OCI-M2 (cell line): Measurements from ENCODE around the gene HBS1L.
A peak's percentile ranks its signal among the peaks of the same experiment; 100 is the strongest.
"Not testable (repeated sequence)": the region's sequence is repeated elsewhere in the genome, so short reads cannot be mapped to it uniquely, and the experiment has no call there.

ENCODE experiments used
- DNase-seq: peaks from one replicate; lab custom pipeline; 2025; ENCODE audit not compliant: unreplicated experiment; lab: John Stamatoyannopoulos, UW

Gene HBS1L

DNA sequence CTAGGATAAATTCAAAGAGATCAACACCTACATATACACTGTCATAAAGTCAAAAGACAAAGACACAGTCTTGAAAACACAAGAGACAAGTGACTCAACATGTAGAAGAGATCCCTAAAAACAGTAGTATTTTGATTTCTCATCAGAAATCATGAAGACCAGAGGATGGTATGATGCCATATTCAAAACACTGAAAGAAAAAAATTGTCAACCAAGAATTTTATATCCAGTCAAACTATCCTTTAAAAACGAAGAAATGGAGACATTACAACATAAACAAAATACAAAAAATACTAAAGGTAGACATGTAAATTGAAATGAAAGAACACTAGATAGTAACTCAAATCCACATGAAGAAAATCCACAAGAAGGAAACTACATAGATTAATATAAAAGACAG is 27.3 kb upstream of the HBS1L start:
- DNase-seq = no peak

DNA sequence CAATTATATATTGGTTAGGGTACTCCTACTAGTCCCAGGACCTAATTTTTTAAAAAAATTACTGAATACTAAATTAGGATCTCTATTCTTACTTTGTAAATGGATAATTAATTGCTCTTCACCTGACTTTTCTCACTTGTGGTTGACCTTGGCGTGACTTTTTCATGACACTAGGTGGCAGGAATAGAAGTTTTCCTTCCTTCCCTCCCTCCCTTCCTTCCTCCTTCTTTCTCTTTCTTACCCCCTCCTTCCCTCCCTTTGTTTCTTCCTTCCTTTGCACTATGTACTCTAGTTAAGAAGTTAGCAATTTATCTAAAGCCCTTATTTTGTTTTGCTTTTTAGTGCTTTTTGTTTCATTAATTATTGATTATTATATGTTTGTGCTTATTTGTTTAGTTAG is 20.4 kb upstream of the HBS1L start:
- peak; percentile 88 for DNase-seq

DNA sequence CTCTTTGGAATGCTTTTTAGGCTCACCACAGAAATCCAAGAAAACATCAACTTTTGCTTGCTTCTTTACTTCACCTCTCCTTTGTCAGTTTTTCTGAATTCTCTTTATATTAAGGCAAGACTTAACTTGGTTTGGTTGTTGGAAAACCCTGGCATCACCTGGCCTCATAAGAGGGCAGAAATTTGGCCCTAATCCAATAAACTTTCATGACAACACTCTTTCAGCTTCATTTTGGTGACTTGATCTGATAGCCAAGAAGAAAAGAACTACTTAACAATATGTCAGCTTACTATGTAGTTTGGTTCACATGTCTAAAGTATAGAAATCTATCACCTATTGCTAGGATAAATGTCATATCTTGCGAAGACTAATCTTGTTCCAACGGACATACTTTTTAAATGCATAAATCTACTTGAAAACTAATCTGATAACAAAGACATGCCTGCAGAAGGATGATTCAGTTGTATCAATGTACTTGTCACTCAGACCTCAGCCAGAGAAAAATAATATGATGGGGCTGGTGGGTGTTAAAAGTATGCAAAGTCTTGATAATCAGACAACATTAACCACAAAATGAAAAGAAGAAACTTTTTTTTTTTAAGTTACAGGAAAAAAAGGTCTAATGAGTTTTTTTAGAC is 19.3 kb upstream of the HBS1L start:
- peak; percentile 80 for DNase-seq

DNA sequence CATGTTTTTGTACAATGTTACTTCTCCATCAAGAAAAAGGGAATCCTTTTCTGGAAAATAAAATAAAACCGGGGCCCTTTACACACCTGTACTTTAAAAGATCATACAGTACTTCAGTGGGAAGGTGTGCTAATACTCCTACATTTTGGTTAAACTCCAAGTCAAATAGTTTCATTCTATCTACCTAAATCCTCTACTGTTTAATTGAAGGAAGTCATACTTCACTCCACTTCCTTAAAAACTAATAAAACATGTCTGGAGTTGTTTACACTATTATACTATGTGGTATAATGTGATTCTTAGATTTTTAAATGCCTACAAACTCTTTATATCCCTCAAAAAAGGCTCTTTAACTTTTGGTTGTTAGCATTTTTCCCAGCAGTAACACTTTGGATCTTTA is 18.6 kb upstream of the HBS1L start:
- no peak for DNase-seq

DNA sequence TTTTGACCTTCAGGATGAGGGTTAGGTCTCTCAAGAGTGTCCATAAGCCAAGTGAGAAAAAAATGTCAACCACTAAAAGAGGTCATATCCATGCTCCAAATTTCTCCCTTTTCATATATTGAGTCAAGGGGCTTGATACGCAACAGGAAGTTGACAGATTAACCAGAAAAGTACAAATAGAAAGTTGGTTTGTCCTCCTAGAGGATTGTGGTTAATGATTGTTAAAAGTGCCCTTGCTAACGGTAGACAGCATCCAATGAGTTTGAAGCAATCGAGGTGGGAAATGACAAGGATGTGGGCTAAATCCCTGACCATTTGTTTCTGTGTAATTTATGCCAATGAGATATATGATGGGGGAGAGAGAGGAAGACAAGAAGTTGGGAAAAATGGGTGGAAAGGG is 18.1 kb upstream of the HBS1L start:
- DNase-seq = no peak

DNA sequence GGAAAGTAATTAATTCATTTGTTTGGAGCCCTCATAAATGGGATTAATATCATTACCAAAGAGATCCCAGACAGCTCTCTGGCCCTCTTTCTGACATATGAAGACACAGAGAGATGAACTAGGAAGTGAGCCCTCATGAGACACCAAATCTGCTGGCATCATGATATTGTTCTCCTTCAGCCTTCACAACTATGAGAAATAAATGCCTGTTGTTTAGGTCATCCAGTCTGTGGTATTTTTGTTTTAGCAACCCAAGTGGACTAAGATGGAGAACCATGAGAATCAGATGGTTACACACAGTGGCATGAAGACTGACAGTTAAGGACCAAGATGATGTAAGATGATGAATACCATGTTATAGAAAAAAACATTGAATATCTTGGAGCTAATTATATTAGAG is 16.9 kb upstream of the HBS1L start:
- DNase-seq = no peak

DNA sequence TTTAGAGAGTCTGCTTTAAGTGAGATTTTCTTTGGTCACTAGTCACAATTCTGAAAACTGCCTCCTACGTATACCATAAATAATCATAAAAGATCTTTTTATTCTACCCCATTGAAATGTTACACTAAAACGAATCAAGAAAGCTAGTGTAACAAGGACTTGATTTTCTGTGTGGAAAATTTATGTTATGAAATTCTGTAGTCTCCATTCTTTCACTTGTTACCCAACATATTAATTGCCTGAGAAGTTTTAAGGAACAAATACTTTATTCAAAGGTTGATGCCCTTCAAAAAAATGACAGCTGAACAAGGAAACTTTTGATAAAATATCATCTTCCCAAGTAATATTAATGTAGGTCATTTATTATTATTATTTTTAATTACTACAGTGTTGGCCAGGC is 13.3 kb upstream of the HBS1L start:
- no peak for DNase-seq

DNA sequence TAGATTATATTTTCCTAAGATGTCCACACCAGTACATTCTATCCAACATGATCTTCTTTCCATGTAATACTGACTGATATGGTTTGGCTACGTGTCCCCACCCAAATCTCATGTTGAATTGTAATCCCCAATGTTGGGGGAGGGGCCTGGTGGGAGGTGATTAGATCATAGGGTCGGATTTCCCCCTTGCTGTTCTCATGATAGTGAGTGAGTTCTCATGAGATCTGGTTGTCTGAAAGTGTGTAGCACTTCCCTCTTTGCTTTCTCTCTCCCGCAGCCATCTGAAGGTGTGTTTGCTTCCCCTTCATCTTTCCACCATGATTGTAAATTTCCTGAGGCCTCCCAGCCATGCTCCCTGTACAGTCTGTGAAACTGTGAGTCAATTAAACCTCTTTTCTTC is 12.2 kb upstream of the HBS1L start:
- no peak for DNase-seq

DNA sequence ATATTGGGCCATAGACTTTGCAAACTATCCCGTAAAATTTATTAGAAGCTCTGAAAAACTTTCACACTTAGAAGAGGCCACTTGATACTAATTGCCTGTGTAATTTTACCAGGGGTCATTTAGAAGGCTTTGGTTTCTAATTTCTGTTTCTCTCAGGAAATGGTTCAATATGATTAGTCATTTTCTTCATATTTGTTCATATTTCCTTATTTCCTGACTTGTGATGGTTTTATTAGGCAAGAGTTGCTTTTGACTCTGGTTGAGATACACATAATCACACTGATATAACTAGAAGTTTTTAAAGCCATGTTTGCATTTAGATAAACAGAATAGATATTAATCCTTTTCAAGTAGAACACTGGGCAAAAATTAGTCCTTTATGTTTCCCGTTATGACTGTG is 11.8 kb upstream of the HBS1L start:
- DNase-seq = no peak

DNA sequence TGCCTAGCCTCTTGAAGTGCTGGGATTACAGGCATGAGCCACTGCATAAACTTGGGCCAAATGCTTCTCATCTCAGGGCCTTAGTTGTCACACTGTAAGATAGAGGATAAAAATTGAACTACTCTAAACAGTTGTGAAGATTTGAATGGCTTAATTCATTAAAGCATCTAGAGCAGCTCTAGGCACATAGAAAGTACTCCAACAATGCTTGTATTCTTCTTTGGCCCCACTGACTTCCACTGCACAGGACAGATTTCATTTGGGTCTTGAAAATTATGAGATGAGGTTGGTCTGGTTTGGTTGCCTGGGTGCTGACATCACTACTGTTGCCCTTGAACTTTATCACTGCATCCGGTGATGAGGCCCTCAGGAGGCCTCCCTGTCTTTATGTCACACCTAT is 10.0 kb upstream of the HBS1L start:
- no peak for DNase-seq

DNA sequence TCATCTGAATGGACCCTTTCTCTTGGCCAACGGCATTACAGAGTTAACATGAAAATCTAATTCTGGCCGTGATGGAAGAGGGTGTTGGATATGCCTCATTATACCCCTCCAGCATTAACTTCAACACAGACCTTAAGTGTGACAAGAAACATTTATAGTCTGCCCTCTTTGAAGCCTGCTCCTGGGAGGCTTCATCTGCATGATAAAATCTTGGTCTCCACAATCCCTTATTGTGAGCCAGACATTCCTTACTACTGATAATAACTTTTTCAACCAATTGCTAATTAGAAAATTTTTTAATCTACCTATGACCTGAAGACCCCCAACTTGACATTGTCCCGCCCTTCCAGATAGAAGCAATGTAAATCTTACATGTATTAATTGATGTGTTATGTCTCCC is 9.3 kb upstream of the HBS1L start:
- no peak for DNase-seq

DNA sequence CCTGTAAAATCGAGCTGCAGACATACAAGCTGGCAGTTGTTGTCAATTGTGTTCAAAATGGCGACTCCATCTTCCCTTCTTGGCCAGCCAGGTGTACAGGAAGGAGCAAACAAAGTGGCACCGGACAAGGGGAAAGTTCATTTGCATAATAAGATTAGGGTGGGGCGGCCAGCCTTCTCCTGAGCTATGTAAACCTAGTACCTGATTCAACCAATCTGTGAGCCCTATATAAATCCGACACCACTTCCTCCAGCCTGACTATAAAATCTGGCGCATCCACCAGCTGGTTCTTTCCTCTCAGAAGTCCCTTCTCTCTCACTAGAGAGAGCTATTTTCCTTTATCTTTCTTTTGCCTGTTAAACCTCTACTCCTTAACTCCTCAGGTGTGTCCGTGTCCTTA is 8.1 kb upstream of the HBS1L start:
- DNase-seq = no peak

DNA sequence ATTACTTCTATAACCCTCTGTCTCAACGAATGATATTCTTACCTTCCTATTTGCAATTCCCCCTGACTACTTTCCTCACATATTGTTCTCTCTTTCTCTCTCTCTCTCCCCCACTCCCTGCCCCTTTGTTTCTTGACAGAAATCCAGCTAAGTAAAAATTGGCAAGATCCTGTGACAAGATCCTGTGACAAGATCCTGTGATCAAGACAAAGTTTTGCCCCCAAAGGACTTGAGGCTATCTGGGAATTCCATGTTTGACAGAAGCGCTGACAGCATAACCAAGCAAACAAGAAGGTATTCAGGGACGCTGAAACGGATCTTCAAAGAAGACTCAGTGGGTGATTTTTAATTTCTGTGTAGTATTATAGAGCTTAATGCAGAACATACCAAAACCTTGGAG is 5.5 kb upstream of the HBS1L start:
- DNase-seq = no peak

DNA sequence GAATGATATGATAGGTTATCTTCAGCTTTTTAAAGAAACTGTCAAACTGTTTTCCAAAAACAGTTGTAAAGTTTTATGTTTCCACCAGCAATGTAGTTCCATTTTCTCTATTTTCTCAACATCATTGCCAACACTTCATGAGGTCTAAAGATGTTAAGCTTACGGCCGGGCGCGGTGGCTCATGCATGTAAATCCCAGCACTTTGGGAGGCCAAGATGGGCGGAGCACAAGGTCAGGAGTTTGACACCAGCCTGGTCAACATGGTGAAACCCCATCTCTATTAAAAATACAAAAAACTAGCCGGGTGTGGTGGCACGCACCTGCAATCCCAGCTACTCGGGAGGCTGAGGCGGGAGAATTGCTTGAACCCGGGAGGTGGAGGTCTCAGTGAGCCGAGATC is 3.7 kb upstream of the HBS1L start:
- not testable (repeated sequence) for DNase-seq

DNA sequence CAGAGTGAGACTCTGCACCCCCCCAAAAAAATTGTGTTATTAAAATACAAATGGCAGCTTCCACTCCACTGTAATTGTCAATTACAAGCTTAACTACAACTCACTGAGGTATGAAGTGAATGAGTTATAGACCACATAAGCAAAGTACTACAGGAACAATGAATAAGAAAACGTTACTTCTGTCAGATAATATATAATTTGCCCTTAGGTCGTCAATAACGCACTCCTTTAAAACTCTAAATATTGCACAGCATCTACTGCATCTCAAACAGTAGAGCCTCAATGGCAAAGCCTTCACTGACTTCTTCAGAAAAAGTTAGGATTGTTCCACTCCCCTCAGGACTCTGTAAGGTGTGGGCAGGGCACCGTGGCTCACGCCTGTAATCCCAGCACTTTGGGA is 2.0 kb upstream of the HBS1L start:
- no peak for DNase-seq

DNA sequence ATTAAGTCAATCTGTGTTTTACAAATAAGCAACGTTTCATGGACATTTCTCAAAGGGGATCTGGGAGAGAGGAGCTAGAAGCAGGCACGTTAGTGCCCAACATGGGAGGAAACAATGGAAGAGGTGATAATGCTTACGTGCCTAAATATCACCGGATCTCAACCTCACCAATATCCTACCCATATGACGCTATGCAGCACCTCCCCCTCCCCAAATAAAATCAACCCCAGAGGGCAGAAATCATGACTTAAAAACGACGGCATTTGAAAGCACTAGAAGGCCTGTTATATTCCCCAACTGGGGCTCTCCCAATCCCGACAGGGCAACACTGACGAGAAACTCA is 425 bp downstream of the HBS1L start:
- no peak for DNase-seq

DNA sequence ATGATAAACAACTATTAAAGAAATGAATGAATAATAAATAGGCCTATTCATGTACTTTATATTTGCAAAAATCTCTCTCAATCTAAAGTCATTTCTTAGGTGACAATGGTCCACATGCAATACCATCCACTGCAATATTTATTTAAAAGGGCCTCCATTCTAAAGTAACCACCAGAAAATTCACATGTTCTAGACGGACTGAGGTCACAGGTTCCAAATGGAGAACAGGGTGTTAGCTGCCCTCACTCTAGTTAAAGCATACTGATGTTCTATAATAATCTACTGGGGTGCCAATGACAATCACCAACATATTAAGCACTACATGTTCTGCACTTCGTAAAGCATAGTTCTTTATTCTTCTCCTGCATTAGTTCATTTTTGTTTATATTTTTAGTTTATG is 1.2 kb downstream of the HBS1L start:
- no peak for DNase-seq

DNA sequence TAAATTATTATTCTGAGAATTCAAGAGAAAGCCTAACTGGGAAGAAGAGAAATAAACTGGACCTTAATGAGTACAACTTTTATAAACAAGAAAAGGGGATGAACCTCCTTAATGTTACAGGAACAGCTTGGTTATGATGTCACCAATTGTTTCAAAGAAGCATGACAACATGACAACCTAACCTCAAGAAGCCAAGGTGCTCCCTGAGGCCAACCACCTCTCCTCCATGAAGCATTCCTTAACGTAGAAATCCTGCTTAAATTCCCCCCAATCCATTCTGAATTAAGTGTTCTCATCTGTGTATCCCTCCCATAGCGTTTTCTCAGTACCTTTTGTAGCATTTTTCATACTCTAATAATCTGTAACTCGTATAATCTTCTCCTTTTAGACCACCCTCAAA is 1.7 kb downstream of the HBS1L start:
- DNase-seq = no peak

DNA sequence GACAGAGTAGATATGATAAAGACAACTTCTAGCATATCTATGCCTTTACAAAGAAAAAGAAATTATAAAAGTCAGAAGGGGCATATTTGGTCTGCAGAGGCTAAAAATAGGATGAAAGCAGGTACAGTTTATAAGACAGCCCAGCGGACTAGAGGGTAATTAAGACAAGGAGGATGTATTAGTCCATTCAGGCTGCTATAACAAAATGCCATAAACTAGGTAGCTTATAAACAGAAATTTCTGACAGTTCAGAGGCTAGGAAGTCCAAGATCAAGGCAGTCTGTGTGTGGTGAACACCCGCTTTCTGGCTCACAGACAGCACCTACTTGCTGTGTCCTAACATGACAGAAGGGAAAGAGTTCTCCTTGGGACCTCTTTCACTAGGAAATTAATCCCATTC is 5.7 kb downstream of the HBS1L start:
- DNase-seq = no peak

DNA sequence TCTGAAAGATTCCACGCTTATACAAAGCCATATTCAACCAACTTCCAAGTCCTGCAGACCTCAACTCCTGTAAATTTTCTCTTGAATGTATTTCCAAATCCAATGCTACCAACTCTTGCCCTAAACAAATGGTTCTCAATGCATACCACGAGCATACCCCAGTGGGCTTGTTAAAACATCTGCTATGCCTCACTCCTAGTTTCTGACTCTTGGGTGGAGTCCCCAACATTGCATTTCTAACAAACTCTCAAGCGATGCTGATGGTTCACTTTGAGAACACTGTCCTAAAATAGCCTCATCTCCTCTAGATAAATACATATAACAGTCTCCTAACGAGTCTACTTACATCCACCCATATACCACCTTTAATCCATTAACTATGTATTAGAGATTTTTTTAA is 7.3 kb downstream of the HBS1L start:
- no peak for DNase-seq

DNA sequence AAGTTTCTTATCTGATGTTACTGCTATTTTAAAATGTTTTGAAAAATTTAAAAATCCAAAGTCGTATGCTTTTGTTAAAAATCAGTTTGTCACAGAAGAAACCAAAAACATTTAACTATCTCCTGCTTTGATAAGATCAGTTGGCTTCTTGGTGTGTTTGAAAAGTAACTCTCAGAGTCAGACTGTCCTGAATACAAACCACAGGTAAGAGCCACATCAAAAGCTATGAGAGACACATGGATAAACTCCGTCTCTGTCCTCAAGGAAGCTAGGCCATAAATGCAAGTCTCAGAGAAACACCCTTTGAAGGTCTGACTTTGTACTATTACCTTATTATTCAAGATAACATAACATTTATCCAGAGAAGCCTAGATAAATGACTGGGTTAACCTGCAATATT is 7.7 kb downstream of the HBS1L start:
- DNase-seq = no peak

DNA sequence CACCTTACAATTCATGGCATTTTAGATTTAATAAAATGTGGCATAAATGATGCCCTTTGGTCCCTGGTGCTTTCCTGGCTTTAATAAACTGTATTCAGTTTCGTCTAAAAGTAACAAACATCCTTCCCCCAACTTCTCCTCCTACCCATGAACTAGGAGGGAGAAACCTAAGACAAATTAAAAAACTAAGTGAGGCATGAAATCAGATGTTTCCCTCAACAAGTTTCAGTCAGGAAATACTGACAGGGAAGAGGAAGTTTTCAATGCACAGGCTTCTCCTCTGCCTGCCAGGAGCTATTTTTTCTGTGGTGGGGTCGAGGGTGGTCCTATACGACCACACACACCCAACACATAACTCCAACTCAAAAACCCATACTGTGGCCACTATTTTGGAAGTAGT is 10.0 kb downstream of the HBS1L start:
- no peak for DNase-seq

DNA sequence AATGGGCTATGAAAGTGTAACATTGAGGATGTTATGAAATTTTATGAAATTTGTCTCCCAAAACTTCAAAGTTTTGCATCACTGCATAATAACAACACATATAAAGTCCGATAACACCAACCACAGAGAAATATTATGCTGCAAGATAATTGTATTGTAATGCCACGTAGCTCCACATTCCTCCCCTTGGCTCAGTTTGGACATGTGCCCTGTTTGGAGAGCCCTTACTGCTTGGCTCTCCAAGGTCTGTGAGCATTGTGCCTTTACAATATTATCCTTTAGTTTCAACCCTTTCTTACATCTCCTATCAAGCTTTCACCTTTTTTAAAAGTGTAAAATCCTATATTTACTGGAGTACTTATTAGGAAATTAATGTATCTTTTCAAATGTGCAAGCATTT is 10.8 kb downstream of the HBS1L start:
- no peak for DNase-seq

DNA sequence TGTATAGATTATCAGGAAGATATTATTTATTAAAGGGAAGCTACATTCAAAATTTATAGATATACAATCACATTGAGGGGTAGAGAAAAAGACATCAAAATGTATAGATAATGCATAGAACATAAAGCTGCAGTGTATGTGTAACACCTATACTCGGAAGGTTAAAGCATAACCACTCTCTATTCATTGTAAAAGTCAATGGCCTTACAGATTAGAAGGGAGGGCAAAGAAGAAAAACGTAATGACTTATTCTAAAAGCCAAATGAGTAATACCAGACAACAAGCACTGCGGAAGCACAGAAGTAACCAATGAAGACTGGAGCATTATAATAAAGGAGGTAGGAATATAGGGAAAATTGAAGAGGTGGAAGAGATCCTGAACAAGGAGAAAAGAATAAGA is 11.3 kb downstream of the HBS1L start:
- no peak for DNase-seq
